Middle frontal gyrus (tissue), 1 donor: Measurements from ENCODE around the gene SCAMP4.
A peak's percentile ranks its signal among the peaks of the same experiment; 100 is the strongest.

ENCODE experiments used
- DNase-seq: peaks from one replicate; pipeline ENCODE4 v3.0.0-alpha.2; 2015; ENCODE audit warnings: low spot score; ENCODE audit errors: extremely low spot score

The SCAMP4 gene

GRCh38 chr19:1956122-1956494, 50.9 kb downstream of the SCAMP4 start:
- DNase-seq: no peak

- peak; percentile 37 for DNase-seq
Measured at GRCh38 chr19:1956868-1957492, 51.8 kb downstream of the SCAMP4 start.

GRCh38 chr19:1957562-1958248, 52.5 kb downstream of the SCAMP4 start:
- DNase-seq: no peak

GRCh38 chr19:1959928-1960589, 54.9 kb downstream of the SCAMP4 start:
- DNase-seq: no peak

- no peak for DNase-seq
Measured at GRCh38 chr19:1961000-1961883, 56.0 kb downstream of the SCAMP4 start.

- DNase-seq: no peak
Measured at GRCh38 chr19:1962674-1963073, 57.5 kb downstream of the SCAMP4 start.

GRCh38 chr19:1967087-1967608, 61.9 kb downstream of the SCAMP4 start:
- DNase-seq: no peak

- DNase-seq: no peak
Measured at GRCh38 chr19:1968279-1969175, 63.3 kb downstream of the SCAMP4 start.

GRCh38 chr19:1969176-1970002, 64.2 kb downstream of the SCAMP4 start:
- no peak for DNase-seq

GRCh38 chr19:1970003-1970805, 65.0 kb downstream of the SCAMP4 start:
- no peak for DNase-seq

GRCh38 chr19:1970806-1971502, 65.8 kb downstream of the SCAMP4 start:
- DNase-seq: no peak

GRCh38 chr19:1974381-1975161, 69.4 kb downstream of the SCAMP4 start:
- DNase-seq: no peak

- no peak for DNase-seq
Measured at GRCh38 chr19:1975162-1975480, 69.9 kb downstream of the SCAMP4 start.
